HG03064 (cell line): Measurements from ENCODE around the gene ZNF362.
"Not testable (repeated sequence)": the region's sequence is repeated elsewhere in the genome, so short reads cannot be mapped to it uniquely, and the experiment has no call there.

Experiments used
- ATAC-seq: cut with Tn5 transposase; IDR thresholded peaks from one replicate; pipeline ENCODE4 v1.9.1; 2021; ENCODE audit warnings: low read depth; ENCODE audit not compliant: unreplicated experiment

The ZNF362 gene

DNA sequence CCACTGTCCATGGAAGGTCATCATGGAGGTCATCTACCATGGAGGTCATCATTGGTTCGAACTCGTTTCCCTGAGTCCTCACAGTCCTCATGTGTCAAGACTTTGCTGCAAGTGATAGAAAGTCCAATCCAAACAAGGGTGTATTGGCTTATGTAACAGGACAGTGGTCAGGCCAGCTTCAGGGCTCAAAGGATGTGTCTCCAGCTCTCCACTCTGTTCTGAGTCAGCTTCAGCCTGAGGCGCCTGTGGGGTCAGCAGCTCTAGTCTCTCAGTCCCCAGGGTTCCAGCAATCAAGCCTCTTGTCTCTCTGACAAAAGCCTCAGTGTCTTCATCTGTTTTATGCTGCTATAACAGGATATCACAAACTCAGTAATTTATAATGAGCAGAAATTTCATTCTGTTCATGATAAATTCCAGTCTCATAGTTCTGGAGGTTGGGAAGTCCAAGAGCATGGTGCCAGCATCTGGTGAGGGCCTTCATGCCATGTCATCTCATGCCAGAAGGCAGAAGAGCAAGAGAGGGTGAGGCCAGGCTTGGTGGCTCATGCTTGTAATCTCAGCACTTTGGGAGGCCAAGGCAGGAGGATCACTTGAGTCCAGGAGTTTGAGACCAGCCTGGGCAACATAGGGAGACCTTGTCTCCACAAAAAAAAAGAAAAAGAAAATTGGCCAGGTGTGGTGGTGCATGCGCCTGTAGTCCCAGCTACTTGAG lies 45.1 kb downstream of the ZNF362 start:
- ATAC-seq = no peak

GRCh38 chr1:33302325-33302724 lies 46.0 kb downstream of the ZNF362 start:
- no peak for ATAC-seq

- no peak for ATAC-seq
Observed at GRCh38 chr1:33305016-33305415, 48.7 kb downstream of the ZNF362 start.

DNA sequence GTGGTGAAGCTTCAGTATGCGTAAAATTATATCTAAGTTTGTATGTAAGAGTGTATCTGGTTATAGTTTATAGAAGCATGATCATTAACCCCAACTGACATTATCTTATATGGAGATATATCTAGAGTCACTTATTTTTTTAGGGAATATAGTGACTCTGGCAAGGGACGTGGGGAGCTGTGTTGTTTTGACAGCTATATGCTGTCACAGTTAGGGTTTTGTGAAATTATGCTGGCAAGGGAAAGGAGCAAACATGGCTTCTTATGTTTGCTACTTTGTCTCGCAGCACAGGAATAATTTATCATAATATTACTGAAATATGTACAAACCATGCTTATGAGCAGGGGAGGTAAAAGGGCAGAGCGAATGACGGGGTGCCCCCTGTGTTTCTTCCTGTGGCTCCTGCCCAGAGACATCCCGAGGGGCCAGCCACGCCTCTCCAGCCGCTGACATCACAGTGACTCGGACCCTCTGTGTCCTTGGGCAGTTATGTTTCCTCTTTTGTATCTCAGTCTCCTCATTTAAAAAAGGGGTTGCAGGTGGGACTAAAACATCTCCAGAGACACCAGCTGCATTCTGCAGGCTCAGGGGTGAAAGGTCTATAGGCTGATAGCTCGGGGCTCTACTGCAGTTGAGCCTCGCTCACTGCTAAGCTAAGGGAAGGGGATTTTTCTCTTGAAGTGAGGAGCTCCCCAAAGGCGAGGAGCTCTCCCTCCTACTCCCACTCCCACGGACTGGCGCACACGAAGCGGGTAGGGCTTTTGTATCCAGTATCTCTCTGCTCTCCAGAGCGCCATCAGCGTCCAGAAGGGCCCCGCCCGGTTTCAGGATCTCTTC lies 49.7 kb downstream of the ZNF362 start:
- no peak for ATAC-seq

GRCh38 chr1:33306653-33307493 lies 50.6 kb downstream of the ZNF362 start:
- no peak for ATAC-seq

DNA sequence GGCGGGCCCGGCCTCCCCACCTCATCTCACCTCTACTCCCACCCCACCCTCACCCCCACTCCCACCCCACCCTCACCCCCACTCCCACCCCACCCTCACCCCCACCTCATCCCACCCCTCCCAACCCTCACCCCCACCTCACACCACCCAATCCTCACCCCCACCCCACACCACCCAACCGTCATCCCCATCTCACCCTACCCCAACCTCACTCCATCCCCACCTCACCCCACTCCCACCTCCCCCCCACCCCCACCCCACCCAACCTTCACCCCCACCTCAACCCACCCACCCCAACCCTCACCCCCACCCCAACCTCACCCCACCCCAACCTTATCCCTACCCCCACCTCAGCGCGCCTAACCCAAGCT lies 51.2 kb downstream of the ZNF362 start:
- ATAC-seq = no peak

DNA sequence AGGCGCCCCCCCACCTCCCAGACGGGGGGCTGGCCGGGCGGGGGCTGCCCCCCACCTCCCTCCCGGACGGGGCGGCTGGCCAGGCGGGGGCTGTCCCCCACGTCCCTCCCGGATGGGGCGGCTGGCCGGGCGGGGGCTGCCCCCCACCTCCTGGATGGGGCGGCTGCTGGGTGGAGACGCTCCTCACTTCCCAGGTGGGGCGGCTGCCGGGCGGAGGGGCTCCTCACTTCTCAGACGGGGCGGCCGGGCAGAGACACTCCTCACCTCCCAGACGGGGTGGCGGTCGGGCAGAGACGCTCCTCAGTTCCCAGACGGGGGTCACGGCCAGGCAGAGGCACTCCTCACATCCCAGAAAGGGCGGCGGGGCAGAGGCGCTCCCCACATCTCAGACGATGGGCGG lies 53.1 kb downstream of the ZNF362 start:
- ATAC-seq = not testable (repeated sequence)

- no peak for ATAC-seq
Observed at GRCh38 chr1:33310702-33311101, 54.4 kb downstream of the ZNF362 start.

DNA sequence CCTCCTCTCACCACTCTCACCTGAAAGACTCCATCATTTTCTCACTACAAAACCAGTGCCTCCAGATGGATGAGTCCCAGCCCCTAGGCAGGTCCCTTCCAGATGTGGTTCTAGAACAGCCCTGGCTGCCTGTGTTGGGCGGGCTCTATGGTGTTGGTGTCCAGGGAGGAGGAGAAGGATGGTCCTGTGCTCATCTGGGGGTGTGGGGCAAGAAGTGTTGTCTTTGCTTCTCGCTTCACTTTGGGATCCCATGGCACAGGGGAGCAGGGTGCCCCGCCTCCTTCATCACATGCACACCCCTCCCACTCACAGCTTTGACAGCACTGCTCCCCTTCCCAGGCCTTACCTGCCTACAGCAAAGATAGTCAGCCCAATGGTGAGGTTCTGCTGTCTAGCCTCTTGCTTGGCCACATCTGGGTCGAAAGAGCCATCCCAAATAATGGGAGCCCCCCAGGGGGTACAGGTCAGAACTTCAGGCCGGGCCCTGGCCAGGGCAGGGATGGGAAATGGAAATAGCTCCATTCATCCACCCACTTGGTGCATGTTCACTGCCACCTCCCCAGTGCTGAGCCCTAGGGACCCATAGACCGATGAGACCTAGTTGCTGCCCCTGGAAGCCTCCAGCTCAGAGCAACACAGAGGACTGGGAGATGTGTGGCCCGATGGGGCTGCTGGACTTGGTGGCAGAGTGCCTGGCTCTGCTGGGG lies 55.6 kb downstream of the ZNF362 start:
- no peak for ATAC-seq

DNA sequence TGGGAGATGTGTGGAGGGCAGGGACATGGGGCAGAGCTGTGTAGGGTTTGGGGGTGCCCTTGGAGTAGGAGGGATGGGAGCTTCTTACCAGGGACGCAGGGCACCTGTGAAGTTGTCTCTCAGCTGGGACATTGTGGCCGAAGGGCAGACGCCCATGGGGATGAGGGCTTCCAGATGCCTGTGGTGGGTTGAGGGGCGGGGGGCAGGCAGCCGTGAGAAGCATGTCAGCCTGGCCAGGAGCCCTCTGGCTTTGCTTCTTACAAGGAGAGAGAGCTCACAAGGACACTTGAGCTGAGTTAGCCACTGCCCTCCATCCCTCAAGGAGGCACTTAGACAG lies 56.1 kb downstream of the ZNF362 start:
- ATAC-seq = no peak

GRCh38 chr1:33314416-33314815 lies 58.1 kb downstream of the ZNF362 start:
- ATAC-seq = no peak

DNA sequence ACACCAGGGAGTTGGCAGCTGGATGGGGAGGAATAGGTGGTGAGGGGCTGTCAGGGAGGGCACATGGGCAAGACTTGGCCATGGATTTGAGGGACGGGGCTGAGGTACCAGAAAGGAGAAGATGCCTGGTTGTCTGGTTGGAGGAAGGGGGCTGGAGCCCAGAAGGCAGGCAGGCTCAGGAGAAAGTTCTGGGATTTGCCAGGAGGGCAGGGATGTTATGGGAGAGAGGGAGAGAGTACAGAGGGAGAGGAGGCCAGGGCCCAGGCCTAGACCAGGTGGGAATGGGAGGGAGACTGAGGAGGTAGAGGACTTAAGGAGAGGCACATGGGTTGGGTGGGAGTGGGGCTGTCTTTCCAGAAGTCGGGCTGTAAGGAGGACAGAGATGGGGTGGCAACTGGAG lies 60.3 kb downstream of the ZNF362 start:
- no peak for ATAC-seq

- no peak for ATAC-seq
Observed at GRCh38 chr1:33317354-33317753, 61.1 kb downstream of the ZNF362 start.

- ATAC-seq = no peak
Observed at GRCh38 chr1:33317946-33318345, 61.7 kb downstream of the ZNF362 start.

DNA sequence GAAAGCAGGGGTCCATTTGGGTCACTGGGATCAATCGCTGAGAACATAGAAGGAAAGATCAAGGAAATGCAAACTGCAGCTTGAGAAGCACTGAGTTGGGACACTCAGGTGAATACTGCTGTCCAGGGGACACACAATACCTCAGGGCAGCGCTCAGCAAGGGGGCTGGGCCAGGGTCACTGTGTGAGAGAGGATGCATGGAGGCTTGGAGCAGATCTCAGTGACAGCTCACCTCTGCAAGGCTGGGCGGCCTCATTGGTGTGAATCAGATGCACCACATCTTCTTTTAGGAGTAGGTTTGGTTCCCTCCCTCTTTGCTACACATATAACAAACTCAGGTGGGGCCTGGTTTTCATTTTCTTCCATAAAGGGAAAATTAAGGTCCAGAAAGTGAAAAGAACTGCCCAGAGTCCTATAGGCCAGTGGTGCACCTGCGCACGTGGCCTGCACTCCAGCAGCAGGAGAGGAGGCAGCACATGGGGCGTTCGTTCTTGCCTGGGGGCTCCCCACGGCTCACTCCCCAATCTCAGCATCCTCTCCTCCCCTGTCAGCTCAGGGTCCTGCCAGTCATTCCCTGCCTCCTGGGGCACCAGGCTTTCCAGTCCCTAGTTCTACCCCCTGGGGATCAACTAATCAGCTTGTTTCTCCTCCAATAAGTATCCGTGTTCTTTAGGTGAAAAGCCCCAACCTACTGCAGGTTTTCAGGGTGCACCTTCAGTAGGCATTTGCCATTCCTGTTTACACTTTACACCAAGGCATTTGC lies 63.1 kb downstream of the ZNF362 start:
- no peak for ATAC-seq

GRCh38 chr1:33319949-33320618 lies 63.8 kb downstream of the ZNF362 start:
- ATAC-seq = no peak

DNA sequence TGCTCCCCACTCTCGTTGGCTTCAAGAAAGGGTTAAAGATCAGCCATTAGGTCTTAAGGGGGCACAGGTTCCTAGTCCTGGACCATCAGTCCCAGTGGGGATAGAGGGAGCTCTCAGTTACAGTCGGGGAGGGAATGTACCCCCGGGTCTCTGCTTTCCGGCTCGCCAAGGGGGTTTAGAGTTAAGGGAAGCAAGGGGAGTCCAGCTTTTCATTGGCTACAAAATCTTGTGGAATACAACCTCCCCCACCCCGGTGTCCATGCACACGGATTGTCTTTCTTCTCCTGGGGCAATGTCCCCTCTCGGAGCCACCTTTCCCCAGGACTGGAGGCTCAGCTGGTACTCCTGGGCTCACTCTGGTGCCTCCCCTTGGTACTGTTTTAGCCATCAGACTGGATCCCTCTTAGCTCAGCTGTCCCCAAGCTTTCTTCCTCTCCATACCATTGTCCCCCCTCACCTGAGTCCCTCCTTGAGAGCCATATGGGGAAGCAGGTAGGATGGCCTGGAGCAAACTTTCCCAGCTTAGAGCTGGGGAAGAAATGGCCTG lies 64.4 kb downstream of the ZNF362 start, which contains the start of gene A3GALT2:
A3GALT2 (minus strand) TSS at position 480 of the 547 bp plus-strand sequence; CDS start at position 480, 0 bp downstream.
- no peak for ATAC-seq

GRCh38 chr1:33321178-33321577 lies 64.9 kb downstream of the ZNF362 start:
- ATAC-seq = no peak

GRCh38 chr1:33322109-33322508 lies 65.8 kb downstream of the ZNF362 start:
- ATAC-seq = no peak
